ENCODE measurements around the gene DUSP22.
"Not testable (repeated sequence)": the region's sequence is repeated elsewhere in the genome, so short reads cannot be mapped to it uniquely, and the experiment has no call there.

DUSP22 gene

DNA sequence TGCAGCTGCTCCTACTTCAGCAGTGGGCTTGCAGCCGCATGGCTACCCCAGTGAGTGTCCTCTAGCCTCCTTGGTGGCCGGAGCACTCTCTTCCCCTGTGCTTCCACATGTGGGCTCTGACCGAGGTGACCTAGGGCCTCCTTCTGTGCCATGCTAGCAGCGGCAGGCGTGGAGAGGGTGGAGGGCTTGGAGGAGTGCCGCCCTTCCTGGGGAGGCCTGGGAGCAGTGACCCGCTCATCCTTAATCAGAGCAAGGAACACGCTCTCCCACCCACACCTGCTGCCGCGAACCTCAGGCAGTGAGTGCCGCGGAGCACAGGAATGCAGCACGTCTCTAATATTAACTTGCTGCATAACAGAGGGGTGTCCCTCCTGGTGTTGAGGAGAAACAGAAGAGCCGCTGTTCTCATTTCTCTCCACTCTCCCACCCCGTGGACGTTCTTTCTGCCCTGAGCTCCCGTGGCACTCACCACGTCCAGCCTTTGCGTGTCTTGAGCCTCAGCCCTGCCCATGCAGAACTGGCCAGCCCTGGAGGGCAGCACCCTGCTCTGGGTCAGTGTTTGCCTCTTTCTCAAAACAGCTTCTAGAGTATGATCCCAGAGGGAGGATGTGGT, 31.9 kb downstream of the DUSP22 start:
- no peak for DNase-seq (ENCODE audit: low read depth)

DNA sequence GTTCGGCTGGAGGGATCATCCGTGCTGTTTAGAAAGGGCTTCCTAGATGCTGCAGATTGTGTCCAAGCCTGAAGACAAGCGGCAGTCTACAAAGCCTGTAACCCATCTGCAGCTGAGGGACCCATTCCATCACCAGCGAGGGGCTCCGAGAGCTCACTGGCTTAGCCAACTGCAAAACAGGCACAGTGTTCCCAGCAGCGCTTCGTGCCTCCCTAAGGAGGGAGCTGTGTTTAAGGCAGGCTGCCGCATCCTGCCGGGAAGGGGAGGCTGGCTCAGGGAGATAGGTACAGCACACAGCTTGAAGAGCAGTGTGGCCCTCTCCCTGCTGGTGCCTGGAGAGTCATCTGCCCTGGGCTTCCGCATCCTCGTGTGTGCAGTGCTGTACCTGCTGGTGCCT, 32.4 kb downstream of the DUSP22 start:
- no peak for DNase-seq (ENCODE audit: low read depth)

DNA sequence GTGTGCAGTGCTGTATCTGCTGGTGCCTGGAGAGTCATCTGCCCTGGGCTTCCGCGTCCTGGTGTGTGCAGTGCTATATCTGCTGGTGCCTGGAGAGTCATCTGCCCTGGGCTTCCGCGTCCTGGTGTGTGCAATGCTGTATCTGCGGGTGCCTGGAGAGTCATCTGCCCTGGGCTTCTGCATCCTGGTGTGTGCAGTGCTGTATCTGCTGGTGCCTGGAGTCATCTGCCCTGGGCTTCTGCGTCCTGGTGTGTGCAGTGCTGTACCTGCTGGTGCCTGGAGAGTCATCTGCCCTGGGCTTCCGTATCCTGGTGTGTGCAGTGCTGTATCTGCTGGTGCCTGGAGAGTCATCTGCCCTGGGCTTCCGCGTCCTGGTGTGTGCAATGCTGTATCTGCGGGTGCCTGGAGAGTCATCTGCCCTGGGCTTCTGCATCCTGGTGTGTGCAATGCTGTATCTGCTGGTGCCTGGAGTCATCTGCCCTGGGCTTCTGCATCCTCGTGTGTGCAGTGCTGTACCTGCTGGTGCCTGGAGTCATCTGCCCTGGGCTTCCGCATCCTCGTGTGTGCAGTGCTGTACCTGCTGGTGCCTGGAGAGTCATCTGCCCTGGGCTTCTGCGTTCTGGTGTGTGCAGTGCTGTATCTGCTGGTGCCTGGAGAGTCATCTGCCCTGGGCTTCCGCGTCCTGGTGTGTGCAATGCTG, 33.0 kb downstream of the DUSP22 start:
- not testable (repeated sequence) for DNase-seq (ENCODE audit: low read depth)

DNA sequence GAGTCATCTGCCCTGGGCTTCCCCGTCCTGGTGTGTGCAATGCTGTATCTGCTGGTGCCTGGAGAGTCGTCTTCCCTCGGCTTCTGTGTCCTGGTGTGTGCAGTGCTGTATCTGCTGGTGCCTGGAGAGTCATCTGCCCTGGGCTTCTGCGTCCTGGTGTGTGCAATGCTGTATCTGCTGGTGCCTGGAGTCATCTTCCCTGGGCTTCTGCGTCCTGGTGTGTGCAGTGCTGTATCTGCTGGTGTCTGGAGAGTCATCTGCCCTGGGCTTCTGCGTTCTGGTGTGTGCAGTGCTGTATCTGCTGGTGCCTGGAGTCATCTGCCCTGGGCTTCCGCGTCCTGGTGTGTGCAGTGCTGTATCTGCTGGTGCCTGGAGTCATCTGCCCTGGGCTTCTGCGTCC, 33.8 kb downstream of the DUSP22 start:
- not testable (repeated sequence) for DNase-seq (ENCODE audit: low read depth)

DNA sequence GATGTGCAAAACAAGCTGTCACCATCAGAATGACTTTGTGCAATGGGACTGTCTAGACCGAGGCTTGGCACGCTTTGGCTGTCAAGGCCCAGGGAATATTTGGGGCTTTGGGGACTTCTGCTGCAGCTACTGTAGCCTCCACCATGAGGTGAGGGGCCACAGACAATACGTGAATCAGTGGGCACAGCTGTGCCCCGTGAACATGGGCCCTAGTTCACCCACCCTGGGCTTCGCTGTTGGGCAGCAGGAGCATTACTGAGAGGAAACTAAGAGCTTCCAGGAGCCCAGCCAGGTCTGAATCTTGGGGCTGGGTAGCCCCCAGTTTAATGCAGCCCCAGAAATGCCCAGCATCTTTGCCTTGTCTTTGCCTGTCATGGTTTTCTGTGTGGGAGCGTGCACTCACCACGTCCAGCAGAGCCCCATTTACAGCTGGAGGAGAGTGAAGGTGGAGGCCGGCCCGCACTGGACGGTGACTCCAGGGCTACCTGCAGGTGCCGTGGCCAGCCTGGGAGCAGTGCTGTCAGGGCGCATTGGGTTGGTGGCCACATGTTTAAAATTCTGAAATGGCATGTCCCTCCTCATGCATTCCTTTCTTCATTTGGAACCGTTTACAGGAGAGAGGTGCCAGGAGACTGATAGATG, 34.7 kb downstream of the DUSP22 start:
- no peak for DNase-seq (ENCODE audit: low read depth)

DNA sequence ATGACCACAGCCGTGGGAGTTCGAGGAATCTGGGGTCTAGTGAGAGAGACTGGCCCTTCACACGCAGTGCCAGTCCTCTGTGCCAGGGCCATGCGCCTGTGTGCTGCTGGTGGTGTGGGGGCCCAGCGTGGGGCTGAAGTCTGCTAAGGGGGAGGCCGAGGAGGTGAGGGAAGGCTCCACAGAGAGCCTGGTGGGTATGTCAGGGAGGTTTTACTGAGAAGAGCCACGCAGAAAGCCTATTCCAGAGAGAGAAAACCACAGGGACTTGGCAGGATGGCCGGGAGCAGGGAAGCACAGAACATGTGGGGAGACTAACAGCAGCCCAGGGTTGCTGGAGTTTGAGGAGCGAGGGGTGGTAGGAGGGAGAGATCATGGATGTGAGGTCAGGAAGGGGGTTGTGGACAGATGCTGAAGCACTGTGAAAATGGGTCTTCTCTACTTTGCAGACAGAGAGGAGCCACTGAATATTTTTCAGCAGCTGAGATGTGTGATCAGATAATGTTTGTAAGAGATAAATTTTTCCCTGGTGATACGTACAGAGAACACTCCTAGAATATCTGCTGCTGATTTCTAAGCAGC, 35.3 kb downstream of the DUSP22 start:
- DNase-seq (ENCODE audit: low read depth), result no peak

DNA sequence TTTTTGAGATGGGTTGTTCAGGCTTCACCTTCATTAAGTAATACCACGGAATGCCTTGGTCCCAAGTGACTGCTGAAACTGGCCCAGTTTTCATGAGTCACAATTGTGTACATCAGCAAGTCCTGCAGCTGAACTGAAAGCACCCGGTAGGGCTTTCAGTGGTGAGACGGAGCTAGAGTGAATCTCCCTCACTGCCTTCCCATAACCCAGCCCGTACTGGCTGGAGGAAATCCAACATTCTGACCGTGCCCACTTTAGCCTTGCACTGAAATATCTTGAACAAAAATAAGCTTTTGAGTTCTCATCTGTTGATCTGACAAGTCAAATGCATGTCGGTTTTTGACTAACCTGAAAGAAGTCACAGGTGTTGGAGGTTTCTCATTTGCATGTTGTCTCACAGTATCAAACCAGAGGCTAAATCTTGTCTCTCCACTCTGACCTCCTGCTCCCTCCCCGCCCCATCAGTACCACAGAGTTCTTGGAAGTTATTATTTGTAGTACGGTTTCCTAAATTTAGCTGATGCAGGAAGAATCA, 35.9 kb downstream of the DUSP22 start:
- no peak for DNase-seq (ENCODE audit: low read depth)

DNA sequence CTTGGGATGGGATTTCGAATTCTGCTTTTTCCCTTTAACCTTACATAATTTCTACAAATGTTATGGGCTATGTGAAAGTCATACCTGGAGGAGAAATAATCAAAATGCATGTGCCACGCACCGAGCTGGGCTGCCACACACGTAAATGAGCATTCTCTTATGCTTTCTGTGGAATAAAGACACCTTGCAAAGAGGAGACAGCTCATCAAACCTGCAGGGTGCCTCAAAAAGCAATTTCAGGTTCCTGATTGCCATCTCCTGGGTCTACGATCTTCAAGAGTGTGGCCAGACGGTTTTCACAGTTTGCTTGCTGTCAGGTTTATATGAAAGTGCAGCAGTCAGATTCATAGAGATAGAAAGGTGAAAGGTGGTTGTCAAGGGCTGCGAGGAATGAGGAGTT, 36.6 kb downstream of the DUSP22 start:
- DNase-seq (ENCODE audit: low read depth), result no peak

DNA sequence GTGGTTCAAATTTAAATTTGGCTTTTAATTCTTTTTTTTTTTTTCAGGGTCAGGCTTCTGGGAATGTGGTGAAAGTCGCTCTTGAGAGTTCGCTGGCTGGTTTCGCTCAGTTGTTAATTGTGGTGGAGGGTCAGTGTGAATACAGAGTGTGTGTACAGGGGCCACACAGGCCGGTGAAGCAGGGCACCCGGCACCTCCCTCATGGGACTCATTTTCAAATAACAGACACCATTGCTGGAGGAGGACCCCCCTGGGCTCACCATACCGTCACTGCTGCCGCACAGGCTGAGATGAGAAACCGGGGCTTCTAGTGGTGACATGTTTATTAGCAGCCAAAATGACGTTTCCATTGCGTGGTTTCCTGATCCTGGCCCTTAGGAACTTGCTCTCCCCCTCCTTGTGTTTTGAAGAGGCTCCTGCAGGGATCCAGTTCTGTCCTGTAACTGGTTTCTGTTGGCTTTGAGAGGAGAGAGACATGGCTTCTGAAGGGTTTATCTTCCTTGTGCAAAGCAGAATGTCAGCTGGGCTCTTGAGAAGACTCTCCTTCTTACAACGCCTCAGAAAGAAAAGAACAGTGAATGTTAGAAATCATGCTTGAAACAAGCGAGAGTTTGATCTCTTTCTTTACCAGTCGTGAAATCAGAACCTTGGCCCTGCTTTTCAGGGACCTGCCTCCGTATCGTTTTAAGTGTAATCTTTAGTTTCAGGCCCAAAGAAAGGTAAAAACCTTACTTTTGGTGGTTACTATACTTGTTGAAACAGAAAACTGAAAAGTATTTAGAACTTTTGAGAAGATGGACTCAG, 37.8 kb downstream of the DUSP22 start:
- no peak for DNase-seq (ENCODE audit: low read depth)

DNA sequence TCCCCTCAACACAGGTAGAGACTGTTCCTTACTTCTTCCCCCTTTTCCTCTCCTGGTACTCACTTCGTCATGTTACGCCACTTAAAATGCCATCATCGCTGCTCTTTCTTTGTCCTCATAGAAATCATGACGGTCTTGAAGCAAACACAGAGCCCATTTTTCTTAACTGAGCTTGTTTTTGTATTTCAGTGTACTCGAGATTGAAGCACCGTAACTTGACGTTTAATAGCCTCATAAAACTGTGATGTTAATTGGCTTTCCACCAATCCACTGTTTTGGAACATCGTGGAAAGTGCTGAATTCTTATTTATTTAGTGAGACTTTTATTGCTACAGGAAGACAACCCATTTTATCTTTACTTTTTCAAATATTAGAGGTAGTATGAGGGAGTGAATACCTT, 38.7 kb downstream of the DUSP22 start:
- no peak for DNase-seq (ENCODE audit: low read depth)

DNA sequence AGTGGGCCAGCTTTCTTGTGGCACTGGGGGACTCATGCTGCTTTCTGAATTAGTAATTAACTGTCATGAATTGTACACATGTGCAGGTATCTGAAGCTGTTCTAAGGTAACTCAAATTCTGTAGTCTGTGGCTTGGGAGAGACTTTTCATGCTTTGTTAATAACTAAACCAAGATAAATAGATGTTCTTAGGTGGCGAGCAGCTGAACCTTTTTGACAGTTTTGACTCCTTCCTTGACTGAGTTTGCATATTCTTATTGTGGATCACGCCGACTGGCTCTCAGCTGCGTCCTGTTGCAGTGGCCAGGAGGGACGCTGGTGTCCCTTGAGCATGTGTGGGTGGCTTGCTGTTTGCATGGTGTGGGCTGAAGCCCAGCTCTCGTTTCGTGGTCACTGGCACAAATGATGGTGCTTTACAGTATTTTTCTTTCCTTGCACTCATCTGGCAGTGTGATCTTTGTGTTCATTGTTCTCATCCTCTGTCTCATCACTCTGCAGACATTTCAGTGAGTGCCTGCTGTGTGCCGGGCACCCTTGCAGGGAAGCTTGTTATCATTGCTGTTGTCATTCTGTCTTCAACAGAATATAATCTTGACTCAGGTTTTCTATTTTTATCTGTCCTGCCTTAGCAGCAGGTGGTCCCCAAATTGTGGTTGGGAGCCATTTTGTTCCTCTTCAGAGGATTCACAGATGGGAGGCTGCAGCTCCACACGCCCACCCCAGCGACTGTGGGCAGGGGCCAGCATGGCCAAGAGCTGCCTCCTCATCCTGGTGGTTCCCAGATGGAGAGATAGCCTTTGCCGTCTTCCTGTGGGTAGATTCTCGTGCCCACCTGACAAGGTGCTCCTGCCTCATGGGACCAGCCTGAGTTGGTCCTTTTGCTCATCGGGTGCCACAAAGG, 39.6 kb downstream of the DUSP22 start:
- no peak for DNase-seq (ENCODE audit: low read depth)

DNA sequence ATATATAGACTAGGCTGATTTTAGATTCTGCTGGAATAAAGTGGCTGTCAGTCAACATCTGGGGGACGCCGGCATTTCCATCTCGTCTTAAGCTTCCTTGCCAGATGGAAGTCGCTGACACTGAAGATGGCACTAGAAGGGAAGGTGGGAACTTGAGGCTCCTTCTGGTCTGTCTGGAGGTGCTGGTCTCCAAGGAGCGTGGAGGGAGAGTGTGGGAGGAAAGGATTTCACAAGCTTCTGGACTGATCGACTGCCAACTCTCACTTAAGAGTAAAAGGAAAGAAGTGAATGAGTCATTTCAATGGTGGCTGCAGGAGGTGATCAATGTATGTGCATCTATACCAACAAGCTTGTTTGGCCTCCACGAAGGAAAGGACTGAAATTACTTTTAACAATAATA, 40.4 kb downstream of the DUSP22 start:
- DNase-seq (ENCODE audit: low read depth), result no peak

DNA sequence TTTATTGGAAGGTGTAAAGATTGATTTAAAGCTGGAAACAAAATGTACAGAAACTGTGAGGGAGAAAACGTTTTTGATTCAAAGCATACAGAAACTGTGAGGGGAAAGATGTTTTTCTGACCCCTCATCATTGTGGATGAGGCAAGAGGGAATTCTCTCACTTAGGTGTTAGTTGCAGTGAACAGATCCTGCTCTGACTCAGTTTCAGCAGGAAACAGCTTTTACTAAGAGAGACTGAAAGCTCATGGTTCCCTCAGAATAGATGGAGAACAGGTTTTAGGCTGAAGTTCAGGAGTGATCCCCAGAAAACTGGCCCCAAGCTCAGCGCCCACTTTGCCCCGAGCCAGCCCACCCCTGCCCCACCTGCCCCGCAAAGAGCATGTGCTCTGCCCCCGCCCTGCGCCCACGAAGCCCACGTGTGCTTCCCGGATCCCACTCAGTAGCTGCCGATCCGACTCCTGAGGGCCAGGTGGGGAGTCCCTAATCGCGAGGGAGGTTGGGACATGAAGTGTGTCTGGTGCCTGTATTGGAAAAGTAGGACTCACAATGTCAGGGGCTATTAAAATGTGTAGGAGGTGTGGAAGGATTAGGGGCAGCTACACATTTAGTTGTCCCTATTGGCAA, 41.2 kb downstream of the DUSP22 start:
- DNase-seq (ENCODE audit: low read depth), result no peak

DNA sequence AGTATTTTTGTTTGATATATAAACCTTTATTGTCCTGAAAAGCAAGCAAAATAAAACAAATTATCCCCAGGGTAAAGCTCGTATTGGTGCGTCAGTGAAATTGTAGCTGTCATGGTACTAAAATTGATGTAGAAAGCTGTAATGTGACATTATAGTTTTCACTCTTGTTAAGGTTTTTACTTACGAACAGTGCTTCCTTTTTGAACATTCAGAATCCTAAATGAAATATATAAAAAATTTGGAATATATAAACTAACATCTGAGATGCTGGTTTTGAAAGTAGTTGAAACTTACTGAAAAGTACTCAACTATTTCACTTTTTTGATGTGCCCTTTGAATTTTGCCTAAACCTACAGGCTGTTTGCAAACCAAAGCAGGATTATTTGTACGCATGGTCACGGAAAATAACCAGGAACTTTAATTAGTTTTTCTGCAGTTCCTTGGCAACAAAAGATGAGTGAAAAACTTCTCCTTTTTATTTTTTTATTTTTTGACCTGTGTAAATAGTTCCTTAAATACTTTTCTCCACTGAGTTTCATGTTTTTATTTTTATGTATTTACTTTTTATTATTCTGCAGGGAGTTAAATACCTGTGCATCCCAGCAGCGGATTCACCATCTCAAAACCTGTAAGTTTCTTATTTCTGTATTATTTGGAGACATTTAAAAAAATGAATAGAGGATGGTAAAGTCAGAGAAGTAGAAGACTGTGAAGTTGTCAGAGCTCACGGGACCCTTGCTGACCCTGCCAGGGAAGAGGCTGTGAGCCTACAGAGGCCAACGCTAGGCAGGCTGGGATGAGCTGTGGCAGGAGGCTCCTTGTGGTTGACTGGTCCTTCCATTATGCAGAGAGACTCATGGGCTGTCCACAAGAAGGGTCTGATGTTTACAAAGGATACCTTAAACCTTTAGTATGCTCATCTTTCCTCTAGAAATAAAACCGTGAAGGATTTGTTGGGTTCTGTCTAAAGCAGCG, 42.5 kb downstream of the DUSP22 start:
- DNase-seq (ENCODE audit: low read depth), result no peak

DNA sequence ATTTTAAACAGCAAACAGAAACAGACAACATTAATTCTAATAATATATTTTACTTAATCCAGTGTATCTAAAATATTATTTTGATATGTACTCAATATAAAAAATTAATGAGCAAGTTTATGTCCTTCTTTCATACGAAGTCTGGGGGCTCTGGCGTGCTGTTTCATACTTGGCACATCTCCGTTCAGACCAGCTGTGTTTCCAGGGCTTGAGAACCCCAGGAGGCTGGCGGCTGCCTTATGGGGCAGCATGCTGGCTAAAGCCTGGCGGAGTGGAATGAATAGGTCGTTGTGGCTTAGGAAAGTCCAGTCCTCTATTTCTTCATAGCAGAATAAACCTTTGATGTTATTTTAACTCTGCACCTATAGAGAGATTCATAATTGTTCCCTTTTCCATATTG, 43.3 kb downstream of the DUSP22 start:
- no peak for DNase-seq (ENCODE audit: low read depth)

DNA sequence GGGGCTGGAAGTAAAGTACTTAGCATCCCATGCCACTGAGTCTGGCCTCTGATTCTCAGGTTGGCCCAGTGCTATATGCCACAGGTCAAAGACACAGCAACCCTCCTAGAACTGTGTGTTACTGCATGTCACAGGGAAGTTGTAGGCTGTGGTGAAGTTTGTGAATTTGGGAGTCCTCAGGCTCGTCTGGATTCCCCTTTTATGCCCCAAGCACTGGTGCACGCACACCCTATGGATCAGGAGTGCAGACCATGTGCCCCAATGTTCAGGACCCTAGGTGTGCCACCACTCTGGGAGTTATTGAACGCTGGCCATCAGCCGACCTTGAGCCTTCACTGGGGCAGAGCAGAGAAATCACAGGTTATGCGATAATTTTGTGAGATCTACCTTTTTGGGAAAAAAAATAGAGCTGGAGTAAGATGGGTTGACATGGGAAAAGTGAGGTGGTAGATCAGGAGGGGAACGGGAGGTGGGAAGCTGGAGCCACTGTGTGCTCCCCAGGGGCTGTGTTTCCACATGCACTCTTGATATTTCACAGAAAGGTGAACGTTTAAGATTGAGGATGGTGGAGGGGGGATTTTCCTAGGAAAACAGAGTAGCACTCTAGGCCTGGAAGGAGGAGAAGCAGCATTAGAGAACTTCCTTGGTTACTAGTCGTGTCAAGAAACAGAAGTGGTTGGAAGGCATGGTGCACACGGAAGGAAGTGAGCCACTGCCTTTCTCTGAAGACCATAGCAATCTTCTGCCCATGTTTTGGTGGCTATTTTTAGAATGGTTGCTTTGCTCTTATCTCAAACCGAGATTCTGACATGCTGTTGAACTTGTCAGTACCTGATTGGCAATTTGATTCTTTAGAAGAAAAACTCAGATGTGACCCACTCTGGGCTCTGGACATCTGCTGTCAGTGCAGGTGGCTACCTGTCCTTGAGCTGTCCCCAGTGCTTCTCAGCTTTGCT, 44.1 kb downstream of the DUSP22 start:
- no peak for DNase-seq (ENCODE audit: low read depth)

DNA sequence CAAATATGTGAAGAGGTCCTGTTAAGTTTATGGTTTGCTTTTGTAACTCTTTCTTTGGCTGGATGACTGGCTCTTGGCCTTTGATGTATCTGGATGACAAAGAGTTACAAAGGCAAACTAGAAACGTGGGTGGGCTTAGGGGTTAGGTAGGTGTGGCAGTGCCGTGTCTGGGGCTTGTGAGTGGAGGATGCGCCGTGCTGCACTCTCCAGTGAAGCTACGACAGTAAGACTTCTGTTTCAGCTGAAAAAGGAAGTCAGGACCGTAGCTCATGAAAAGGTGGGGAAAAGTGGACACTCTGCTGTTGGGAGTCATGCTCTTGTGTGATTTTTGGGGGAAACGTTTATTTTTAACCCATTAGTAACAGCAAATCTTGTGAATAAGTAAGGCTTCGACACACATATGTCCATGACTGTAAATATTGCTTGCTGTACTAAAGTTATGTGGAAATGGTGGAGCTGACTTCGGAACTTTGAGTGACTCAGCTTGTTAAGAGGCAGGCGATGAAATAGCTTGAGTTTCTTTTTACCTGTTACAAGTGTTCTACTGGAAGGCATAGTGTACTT, 45.6 kb downstream of the DUSP22 start:
- DNase-seq (ENCODE audit: low read depth), result no peak

DNA sequence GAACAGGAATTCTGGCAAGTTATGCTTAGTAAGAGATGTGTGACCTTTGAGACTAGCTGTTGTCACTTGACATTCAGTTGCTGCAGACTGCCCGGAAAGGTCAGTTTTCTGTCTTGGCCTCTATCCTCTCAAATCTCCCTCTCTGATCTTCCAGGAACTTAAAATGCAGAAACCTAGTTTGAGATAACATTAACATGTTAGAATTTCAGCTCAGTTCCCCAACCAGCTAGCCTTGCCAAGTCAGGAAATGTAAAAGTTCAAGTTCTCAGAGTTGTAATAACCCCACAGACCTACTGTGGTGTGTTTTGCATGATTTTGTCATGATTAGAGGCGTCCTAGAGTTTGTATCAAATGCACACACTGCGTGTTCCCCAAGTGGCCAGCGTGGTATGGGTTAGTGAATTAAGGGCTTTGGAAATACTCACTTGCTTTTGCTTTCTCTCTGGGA, 46.6 kb downstream of the DUSP22 start:
- no peak for DNase-seq (ENCODE audit: low read depth)
